ENCODE measurements around the gene ZNF846. TPM values are rescaled to one million over a fixed set of nuclear protein-coding genes. Genes with fewer than 3 reads are reported as not detected.

The ZNF846 gene
- total and polyA plus RNA-seq, 9 of the 15 experiments (the other 6 are each of a cell fraction or from before 2014, with no cell fraction given), result 4.1 to 8.7 (median 7.8) TPM

- TF ChIP-seq, protein P1, sequence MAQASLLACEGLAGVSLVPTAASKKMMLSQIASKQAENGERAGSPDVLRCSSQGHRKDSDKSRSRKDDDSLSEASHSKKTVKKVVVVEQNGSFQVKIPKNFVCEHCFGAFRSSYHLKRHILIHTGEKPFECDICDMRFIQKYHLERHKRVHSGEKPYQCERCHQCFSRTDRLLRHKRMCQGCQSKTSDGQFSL (CRISPR knock-in tag; IDR thresholded peaks at IDR 0.05), result peak; percentile 75
- TF ChIP-seq, protein P1 (tag; IDR thresholded peaks at IDR 0.05), result peak in 1 of 2 experiments; percentile 63; a peak in 2 of 4 replicates
- TF ChIP-seq TRIM25 (IDR thresholded peaks at IDR 0.05; ENCODE audit: borderline replicate concordance) (no peak), ZFX (CRISPR knock-in tag; IDR thresholded peaks at IDR 0.05) (peak; percentile 84), CREM (IDR thresholded peaks at IDR 0.05; ENCODE audit: low read depth) (peak; percentile 92), TAF1 (IDR thresholded peaks at IDR 0.05; ENCODE audit: control insufficient read depth, extremely low read depth, insufficient read depth, low read length, severe bottlenecking) (peak; percentile 81), DMBX1 (CRISPR knock-in tag; IDR thresholded peaks at IDR 0.05; ENCODE audit: borderline replicate concordance) (0 out of 2 replicates have a peak, but pooled peaks have one; percentile 39), ILK (tag; IDR thresholded peaks at IDR 0.05; ENCODE audit: borderline replicate concordance, low read depth) (no peak), POLR2G (IDR thresholded peaks at IDR 0.05; ENCODE audit: low read depth, low read length) (peak; percentile 92), CHD4 (IDR thresholded peaks at IDR 0.05; ENCODE audit: insufficient read depth, insufficient replicate concordance, low read depth, low read length, poor library complexity, severe bottlenecking) (no peak), ARNT (IDR thresholded peaks at IDR 0.05) (0 out of 4 replicates have a peak, but pooled peaks of 1 of the 2 experiments have one; percentile 20), ZNF184 (CRISPR knock-in tag; IDR thresholded peaks at IDR 0.05) (no peak), POLR2AphosphoS5 (IDR thresholded peaks at IDR 0.05; ENCODE audit: control insufficient read depth, insufficient read depth, low read depth, low read length) (0 out of 2 replicates have a peak, but pooled peaks have one; percentile 9), LCOR (CRISPR knock-in tag; IDR thresholded peaks at IDR 0.05) (peak; percentile 92), KAT7 (CRISPR knock-in tag; IDR thresholded peaks at IDR 0.05; ENCODE audit: borderline replicate concordance) (peak; percentile 87), TAF9B (IDR thresholded peaks at IDR 0.05; ENCODE audit: partially characterized antibody) (peak; percentile 62), CAMTA2 (CRISPR knock-in tag; conservative IDR thresholded peaks at IDR 0.05) (0 out of 2 replicates have a peak, but pooled peaks have one; percentile 43)
- TF ChIP-seq, protein P2, sequence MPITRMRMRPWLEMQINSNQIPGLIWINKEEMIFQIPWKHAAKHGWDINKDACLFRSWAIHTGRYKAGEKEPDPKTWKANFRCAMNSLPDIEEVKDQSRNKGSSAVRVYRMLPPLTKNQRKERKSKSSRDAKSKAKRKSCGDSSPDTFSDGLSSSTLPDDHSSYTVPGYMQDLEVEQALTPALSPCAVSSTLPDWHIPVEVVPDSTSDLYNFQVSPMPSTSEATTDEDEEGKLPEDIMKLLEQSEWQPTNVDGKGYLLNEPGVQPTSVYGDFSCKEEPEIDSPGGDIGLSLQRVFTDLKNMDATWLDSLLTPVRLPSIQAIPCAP (CRISPR knock-in tag; IDR thresholded peaks at IDR 0.05; ENCODE audit: borderline replicate concordance), result no peak
- TF ChIP-seq, protein P3, sequence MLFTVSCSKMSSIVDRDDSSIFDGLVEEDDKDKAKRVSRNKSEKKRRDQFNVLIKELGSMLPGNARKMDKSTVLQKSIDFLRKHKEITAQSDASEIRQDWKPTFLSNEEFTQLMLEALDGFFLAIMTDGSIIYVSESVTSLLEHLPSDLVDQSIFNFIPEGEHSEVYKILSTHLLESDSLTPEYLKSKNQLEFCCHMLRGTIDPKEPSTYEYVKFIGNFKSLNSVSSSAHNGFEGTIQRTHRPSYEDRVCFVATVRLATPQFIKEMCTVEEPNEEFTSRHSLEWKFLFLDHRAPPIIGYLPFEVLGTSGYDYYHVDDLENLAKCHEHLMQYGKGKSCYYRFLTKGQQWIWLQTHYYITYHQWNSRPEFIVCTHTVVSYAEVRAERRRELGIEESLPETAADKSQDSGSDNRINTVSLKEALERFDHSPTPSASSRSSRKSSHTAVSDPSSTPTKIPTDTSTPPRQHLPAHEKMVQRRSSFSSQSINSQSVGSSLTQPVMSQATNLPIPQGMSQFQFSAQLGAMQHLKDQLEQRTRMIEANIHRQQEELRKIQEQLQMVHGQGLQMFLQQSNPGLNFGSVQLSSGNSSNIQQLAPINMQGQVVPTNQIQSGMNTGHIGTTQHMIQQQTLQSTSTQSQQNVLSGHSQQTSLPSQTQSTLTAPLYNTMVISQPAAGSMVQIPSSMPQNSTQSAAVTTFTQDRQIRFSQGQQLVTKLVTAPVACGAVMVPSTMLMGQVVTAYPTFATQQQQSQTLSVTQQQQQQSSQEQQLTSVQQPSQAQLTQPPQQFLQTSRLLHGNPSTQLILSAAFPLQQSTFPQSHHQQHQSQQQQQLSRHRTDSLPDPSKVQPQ (CRISPR knock-in tag; IDR thresholded peaks at IDR 0.05; ENCODE audit: borderline replicate concordance), result no peak
These were observed at the start of gene ZNF846 (continued) for GRCh38 chr19:9768175-9769112.

All from K562 (cell line).